Hepatocyte (in vitro differentiated cells): ENCODE data around the gene TCEA2.

Source experiments
- CTCF ChIP-seq: fragments of 200-600 bp; sonication (generic); IDR thresholded peaks from 2 replicates; pipeline ENCODE4 v1.5.1; 2016; ENCODE audit warnings: antibody characterized with exemption, mild to moderate bottlenecking; ENCODE audit not compliant: poor library complexity
- EZH2 ChIP-seq: fragments of 200-600 bp; sonication (generic); IDR thresholded peaks from 2 replicates; pipeline ENCODE4 v1.6.1; 2016; ENCODE audit warnings: antibody characterized with exemption, mild to moderate bottlenecking, borderline replicate concordance
- EZH2phosphoT487 ChIP-seq: fragments of 200-600 bp; sonication (generic); IDR thresholded peaks from one replicate; pipeline ENCODE4 v1.6.1; 2018; ENCODE audit warnings: antibody characterized with exemption, mild to moderate bottlenecking, low read depth, moderate library complexity; ENCODE audit not compliant: unreplicated experiment, severe bottlenecking

GRCh38 chr20:64110411-64111068 lies 47.5 kb downstream of the TCEA2 start:
- TF ChIP-seq CTCF (no peak), EZH2 (no peak), EZH2phosphoT487 (no peak)
